Inferior parietal cortex (tissue), 1 donor: ENCODE results near the gene JAG2.

ENCODE experiments used
- DNase-seq: peaks from one replicate; pipeline ENCODE4 v3.0.0-alpha.2; 2016; ENCODE audit errors: extremely low spot score

Gene JAG2

DNA sequence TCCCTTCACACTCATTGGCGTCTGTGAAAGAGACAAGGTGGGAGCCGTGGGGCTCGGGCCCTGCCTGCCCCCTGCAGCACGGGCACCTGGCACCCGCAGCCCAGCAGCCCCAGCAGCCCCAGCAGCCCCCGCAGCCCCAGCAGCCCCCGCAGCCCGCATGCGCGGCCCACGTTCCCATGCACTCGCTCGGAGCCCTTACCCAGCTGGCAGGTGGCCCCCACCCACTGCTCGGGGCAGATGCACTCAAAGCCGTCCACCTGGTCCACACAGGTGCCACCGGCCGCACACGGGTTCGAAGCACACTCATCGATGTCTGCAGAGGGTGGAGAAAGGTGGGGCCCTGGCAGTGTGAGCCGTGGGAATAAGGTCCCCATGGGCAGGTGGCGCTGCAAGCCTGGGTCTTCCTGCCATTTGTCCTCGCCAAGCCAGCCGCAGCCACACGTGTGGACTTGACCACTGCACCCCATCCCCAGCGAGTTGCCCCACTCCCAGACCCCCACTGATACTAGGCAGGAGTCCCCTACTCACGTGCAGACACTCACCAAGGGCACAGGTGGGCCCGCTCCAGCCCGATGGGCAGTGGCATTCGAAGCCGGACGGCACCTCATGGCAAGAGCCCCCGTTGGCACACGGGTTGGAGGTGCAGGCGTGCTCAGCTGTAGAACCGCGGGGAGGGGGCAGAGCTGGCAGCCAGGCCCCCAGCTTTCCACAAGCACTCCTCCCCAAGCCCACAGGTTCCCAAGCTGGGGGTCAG is 17.3 kb downstream of the JAG2 start:
- DNase-seq, result no peak

DNA sequence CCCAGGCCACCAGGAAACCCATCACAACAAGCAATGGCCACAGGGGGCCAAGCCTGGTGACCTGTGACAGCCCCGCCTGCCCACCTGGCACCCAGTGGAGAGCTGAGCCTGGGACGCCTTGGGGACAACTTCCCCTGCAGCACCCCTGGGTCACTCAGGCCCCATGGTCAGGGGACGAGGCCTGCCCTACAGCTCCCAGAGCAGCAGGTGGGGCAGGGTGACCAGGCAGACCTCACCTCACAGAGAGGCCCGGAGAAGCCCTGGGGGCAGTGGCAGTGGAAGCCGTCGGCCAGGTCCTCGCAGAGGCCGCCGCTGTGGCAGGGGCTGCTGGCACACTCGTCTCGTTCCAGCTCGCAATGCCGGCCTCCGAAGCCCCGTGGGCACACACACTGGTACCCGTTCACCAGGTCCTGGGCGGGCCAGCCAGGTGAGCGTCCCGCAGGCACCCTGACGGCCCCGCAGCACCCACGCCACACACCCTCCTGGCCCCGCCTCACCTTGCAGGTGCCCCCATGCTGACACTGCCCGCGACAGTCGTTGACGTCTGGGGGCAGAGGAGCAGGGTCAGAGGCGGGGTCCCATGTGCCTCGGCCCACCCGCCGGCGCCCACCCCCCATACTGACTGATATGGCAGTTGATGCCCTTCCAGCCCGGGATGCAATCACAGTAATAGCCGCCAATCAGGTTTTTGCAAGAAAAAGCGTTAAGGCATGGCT is 18.1 kb downstream of the JAG2 start:
- DNase-seq, result no peak

- DNase-seq, result no peak
Measured at GRCh38 chr14:105150026-105150367, 18.6 kb downstream of the JAG2 start.

DNA sequence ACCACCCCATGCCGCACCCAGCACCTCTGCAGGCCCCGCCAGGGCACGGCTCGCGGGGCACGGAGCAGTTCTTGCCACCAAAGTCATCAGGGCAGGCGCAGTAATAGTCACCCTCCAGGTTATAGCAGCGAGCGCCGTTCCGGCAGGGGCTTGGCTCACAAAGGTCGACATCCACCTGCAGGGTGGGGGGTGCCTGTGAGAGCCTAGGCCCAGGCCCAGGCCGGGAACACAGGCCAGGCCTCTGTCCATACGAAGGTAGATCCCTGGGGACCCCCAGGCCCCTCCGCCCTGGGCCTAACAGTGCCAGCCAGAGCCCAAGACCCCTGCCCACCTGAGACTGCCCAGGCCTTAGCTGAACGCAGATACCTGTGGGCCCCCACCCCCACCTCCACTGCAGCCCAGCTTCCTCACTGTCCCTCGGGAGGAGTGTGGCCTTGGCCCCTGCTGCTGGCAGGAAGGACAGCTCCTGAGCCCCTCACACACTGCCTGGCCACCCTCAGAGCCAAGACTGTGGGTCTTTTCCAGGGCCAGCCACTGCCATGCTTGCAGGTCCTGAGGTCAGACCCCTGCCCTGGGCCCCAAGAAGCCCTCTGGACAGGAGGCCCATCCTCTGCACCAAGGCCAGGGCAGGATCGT is 19.3 kb downstream of the JAG2 start:
- DNase-seq, result no peak

- DNase-seq, result no peak
Measured at GRCh38 chr14:105148604-105149145, 19.9 kb downstream of the JAG2 start.

DNA sequence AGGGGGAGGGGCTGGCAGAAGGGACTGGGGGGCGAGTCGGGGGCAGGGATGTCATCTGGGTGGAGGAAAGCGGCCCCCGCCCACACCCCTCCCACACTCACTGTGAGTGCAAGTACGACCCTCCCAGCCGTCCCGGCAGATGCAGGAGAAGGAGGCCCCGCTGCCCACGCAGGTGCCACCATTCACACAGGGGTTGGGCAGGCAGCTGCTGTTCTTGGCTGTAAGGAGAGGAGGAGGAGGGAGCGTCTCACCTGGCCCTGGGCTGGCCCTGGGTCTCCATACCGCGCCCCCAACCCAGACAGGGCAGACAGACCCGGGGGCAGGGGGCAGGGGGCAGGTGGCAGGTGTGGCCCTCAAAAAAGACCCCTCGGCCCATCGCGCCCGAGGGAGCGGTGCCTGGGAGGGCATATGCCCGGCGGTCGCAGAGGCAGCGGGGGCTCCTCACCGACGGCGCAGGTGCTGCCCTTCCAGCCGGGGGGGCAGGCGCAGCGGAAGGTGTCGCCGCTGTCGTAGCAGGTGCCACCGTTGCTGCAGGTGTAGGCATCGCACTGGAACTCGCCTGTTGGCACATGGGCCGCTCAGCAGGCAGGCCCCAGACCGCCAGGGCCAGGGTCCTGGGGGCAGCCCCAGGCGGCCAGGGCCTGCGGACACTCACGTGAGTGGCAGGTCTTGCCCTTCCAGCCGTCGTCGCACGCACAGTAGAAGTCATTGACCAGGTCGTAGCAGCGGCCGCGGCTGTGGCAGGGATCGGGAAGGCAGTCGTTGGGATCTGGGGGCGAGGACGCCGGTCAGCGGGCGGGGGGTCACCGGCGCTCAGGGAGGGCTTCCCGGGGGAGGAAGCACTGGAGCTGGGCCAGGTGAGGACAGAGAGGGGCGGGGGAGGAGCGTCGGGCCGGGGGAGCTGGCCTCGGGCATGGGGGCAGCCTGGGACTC is 20.6 kb downstream of the JAG2 start:
- DNase-seq, result no peak

DNA sequence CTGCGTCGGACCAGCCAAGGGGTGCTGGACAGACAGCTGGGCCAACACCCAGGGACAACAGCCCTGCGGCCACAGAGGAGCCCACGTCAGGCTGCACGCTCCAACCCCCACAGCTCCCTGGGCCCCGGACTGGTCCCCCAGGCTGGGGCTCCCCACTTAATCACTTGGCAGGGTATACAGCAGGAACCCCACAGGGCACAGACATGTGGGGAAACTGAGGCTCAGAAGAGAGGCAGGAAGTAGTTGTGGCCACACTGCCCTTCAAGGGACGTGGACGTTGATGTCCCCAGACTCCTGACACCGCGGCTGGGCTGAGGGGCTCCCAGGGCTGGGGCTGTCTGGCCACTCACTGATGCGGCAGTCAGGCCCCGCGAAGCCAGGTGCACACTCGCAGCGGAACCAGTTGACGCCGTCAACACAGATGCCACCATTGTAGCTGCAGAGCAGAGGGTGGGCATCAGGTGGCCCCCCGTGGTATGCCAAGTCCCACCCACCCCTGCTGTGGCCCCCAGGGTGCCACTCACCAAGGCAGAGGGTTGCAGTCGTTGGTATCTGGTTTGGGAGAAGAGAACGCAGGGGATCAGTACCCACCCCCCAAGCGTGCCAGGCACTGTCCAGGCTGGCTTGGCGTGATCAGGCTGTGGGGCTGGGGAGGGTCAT is 21.5 kb downstream of the JAG2 start:
- DNase-seq, result no peak

DNA sequence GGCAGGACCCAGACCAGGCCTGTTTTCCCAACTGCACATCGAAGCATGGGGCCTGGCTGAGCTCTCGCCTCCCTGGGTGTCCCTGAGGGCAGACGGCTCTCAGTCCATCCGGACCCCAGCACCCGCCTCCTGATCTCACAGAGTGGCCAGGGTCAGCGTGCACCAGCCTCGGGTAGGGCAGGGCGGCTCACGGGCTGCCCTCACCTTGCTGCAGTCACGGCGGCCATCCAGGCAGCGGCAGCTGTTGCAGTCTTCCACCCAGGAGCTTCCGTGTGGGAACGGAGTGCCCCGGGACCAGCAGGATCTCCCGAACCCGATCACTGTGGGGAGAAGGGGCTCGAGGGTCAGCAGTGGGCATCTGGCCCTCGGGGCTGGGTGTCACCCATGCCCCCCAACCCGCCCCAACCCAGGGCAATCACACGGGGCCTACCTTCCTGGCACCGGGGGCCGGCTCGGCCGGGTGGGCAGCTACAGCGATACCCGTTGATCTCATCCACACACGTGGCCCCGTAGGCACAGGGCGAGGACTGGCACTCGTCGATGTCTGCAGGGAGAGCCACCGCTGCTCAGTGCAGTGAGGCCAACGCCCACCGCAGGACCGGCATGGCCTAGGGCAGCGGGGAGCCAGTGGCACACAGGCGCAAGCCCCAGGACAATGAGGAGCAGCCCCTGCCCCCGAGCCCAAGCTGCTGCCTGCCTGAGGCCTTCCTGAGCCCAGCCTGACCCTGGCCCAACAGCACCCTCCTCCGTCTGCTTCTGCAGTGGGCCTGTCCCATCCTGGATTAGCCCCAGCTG is 22.2 kb downstream of the JAG2 start:
- no peak for DNase-seq

GRCh38 chr14:105145381-105146180 is 23.0 kb downstream of the JAG2 start:
- no peak for DNase-seq

DNA sequence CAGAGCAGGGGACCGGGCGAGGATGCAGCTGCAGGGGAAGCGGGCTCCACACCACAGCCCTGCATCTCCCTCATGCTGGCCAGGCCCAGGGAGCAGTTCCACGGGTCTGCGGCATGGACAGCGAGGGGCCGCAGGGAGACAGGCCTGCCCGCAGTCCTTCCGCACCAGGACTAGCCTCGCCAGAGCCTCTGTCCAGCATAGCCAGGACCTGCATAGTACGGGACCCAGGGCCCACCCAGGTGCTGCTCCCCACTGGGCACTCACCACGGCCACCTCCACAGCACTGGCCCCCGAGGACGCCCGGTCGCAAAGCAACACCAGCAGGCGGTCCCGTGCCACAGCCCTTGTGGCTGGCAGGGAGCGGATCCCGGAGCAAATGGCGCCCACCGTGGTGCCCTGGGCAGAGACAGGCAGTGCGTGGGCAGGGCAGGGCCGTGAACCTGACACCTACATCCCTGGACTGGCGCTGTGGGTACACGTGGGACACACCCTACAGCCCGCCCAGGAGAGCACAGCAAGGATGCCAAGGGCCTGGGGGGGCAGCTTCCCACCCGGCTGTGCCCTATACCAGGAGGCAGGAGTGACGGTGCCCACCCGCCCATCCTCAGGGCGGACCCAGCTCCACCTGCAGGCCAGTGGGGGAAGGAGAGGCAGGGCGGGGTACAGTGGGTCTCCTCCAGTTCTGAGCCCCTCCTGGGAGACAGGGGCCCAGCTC is 23.8 kb downstream of the JAG2 start:
- DNase-seq, result no peak

DNA sequence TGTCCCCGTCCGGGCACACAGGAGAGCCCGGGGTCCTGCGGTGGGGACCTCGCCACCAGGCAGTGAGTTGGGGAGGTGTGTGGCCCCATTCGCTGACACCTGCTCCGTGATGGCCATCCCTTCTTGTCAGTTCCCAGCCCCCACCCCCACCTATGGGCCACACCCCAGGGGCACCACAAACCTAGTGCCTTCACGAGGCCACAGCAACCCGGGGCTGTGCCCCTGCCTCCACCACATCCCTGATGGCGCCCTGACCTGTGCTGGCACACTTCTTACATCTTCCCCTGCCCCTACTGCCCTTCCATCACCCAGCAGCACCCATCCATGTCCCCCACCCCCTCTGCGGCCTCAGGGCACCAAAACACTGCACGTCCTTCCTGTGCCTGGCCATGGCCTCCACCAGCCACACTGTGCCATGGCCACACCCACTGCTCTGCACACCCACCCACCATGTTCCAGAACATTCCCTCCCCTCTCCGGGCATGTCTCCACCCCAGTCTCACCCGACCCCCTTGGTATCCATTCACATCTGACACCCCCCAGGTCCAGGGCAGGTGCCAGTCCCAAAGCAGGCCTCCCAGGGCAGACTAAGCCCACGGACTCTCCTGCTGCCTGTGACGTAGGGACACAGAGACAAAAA is 24.4 kb downstream of the JAG2 start:
- DNase-seq, result no peak

- DNase-seq, result no peak
Measured at GRCh38 chr14:105143451-105144025, 25.0 kb downstream of the JAG2 start.

DNA sequence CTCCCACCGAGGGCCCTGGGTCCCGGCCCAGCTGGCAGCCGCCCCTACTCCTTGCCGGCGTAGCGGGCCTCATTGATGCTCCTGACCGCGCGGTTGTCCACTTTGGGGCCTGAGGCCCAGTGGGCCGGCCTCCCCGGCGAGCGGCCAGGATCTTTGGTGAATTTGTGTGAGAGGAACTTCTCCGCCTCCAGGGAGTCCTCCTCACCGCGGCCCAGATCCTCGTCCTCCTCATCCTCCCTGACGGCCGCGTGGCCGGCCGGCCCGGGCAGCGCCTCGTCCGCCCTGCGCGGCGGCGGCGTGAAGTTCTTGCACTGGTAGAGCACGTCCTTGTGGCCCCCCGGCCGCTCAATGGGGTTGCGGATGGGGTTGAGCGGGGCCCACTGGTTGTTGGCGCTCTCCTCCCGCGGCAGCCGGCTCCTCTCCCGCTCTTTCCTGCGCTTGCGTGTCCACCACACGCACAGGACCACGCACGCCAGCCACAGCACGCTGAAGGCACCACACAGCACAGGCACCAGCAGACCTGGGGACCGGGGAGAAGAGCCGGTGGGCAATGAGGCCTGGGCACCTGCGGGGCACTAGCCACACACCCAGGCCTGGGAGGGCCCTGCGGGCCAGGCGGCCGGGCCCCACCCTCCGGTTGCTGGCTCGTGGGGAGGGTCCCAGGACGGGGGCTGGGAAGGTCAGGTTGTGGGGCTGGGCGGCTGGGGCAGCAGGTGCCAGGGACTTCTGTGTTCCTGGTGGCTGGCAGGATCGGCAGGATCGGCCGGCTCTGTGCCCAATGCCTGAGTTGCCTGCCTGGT is 25.7 kb downstream of the JAG2 start:
- no peak for DNase-seq

DNA sequence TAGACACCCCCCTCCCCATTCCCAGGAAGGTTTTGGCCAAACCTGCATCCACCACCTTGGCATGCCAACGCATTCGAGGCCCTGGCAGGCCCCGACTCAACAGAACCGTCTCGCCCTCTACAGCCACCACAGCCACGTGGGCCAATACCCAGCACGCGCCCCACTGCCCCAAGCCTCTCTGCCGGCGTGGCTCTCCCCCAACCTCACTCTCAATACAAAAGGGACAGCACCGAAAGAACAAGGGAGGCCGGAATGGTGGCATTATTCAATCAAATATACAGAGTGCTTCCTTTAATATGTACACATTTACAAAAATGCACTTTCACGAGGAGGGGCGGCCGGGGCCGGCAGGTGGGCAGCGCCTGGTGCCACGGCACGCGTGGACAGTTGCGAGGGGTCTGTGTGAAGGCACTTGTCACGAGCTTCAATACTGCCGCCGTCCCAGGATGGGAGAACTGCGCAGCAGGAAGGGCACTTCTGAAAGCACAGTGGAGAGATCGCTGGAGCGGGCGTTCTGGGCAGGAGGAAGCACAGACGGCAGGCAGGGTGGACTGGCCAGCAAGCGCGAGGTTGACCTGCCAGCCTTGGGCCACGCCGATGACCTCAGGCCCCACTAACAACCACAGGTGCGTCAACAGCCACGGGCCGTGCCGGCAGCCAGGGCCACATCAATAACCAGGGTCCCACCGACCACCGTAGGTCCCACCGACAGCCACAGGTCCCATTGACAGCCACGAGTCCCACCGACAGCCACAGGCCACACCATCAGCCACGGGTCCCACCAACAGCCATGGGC is 26.9 kb downstream of the JAG2 start:
- no peak for DNase-seq

GRCh38 chr14:105141026-105141425 is 27.6 kb downstream of the JAG2 start:
- DNase-seq, result no peak

DNA sequence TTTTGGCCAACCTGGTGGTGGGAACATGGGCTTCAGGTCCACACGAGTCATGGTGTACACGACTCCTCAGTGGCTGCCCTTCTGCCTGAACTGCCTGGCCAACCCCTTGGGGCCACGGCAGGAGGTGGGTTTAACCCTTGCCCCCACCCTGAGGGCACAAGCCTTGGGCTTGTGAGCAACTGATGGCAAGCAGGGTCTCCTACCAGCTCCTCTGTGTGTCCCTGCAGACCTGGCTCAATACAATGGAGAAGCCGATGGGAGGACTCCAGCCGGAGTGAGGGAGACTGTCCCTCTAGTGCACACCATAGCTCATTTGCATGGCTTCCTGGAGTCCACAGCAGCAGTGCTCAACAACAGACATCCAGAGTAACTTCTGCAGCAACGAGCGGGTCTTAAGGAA is 28.0 kb downstream of the JAG2 start:
- DNase-seq, result no peak
